ENCODE data around the gene EP400.

Gene EP400

GRCh38 chr12:132023658-132024057 lies 73.9 kb downstream of the EP400 start:
- no peak for TF ChIP-seq CTCF (conservative IDR thresholded peaks at IDR 0.05; ENCODE audit: low read depth)
- ChIA-PET POLR2A (ENCODE audit: low non-redundant PET) (no interaction called here), CTCF (no interaction called here)
- no peak overlapping the region for H3K27ac ChIP-seq
- no peak for DNase-seq (ENCODE audit: low spot score)

- CTCF ChIA-PET: no interaction called here
- no peak overlapping the region for H3K27ac ChIP-seq
- POLR2A ChIA-PET (ENCODE audit: low non-redundant PET): no interaction called here
- no peak for TF ChIP-seq CTCF (conservative IDR thresholded peaks at IDR 0.05; ENCODE audit: low read depth)
- no peak for DNase-seq (ENCODE audit: low spot score)
These were observed 75.0 kb downstream of the EP400 start for GRCh38 chr12:132024758-132025157.

GRCh38 chr12:132025526-132025925 lies 75.8 kb downstream of the EP400 start:
- ChIA-PET CTCF (no interaction called here), POLR2A (ENCODE audit: low non-redundant PET) (no interaction called here)
- no peak for TF ChIP-seq CTCF (conservative IDR thresholded peaks at IDR 0.05; ENCODE audit: low read depth)
- DNase-seq (ENCODE audit: low spot score): no peak
- no peak overlapping the region for H3K27ac ChIP-seq

- TF ChIP-seq CTCF (conservative IDR thresholded peaks at IDR 0.05; ENCODE audit: low read depth): no peak
- DNase-seq (ENCODE audit: low spot score): no peak
- H3K27ac ChIP-seq: no peak overlapping the region
- POLR2A ChIA-PET (ENCODE audit: low non-redundant PET): no interaction called here
- CTCF ChIA-PET: no interaction called here
These were observed 76.5 kb downstream of the EP400 start for GRCh38 chr12:132026061-132026795.

- CTCF ChIA-PET: interaction anchor here (0.7 kb wide), 1 partner anchor 18 kb away, joined by 3 read pairs; no protein-coding TSS in a partner anchor
- DNase-seq (ENCODE audit: low spot score): no peak
- no peak for TF ChIP-seq CTCF (conservative IDR thresholded peaks at IDR 0.05; ENCODE audit: low read depth)
- no peak overlapping the region for H3K27ac ChIP-seq
- POLR2A ChIA-PET (ENCODE audit: low non-redundant PET): no interaction called here
These were observed 77.2 kb downstream of the EP400 start for GRCh38 chr12:132026796-132027500.

- POLR2A ChIA-PET (ENCODE audit: low non-redundant PET): no interaction called here
- CTCF ChIA-PET: interaction anchor here (0.6 to 0.7 kb wide), 2 partner anchors 19 to 575 kb away, joined by 3 to 7 read pairs; no protein-coding TSS in a partner anchor
- no peak for DNase-seq (ENCODE audit: low spot score)
- H3K27ac ChIP-seq: no peak overlapping the region
- TF ChIP-seq CTCF (conservative IDR thresholded peaks at IDR 0.05; ENCODE audit: low read depth): no peak
These were observed 77.9 kb downstream of the EP400 start for GRCh38 chr12:132027636-132028035.

All from RWPE1 (cell line).